ENCODE measurements around the gene UNC5A.

Gene UNC5A

DNA sequence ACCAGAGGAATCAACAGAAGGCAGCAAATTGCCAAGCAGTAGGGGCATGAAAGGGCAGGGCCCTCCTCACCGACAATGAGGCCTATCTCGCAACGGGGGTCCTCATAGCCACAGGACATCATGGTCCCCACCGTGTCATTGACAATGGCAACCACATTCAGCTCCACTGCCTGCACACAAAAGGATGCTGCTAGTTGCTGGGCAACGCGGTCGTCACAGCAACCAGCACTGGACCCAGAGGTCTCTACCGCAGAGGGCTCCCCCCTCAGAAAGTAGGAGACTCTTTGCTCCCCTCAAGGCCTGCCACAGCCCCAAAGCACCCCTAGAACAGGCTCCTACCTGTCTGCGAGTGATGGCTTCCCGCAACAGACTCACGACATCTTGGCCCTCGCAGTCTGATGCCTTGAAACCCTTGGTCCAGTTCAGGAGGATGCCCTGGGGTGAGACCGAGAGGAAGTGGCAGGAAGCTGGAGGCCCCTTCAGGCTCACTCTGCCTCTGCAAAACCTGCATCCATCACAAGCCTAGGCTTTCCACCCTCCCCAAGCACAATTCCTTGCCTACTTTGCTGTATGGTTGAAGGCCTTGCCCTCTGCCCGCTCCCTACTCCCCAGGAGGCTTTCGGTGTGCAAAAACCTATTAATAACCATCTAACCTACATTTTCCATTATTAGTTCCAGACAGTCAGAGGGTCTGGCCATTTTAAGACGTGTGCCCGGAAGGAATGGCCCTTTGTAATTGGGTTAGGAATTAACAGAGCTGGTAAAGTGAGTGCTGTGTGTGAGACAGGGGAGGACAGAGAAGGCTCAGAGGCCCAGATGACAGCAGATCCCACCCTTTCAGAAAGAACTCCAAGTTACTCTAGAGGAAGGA is 73.6 kb downstream of the UNC5A start:
- Histone ChIP-seq H3K79me1 (ENCODE audit: low read depth, low read length) (no peaks in the 10 kb centered on the region), H3K27ac (replicated peaks; ENCODE audit: low read length) (no peak overlapping the region), H3K27me3 (ENCODE audit: control insufficient read depth in 3 of 3, insufficient read depth in 3 of 3, low read depth in 1 of 3, low read length in 3 of 3) (peaks cover 0 to 8% (median 0%) of the 10 kb centered on the region in 3 experiments), H3K14ac (ENCODE audit: low read length) (no peak overlapping the region), H3K9ac (ENCODE audit: low read depth, low read length, poor library complexity) (no peak overlapping the region), H3K23ac (ENCODE audit: low read depth, low read length, poor library complexity) (no peak overlapping the region), H3K4me3 (ENCODE audit: low read length in 2 of 2) (no peak overlapping the region), H2AK5ac (ENCODE audit: low read depth, low read length) (no peak overlapping the region), H3K4me2 (ENCODE audit: insufficient read depth, low read length, poor library complexity, severe bottlenecking) (no peak overlapping the region), H3K9me3 (replicated peaks in 1 of 2; ENCODE audit: control insufficient read depth in 2 of 2, insufficient read depth in 1 of 2, low read depth in 1 of 2, low read length in 2 of 2) (peaks cover 0 to 2% of the 10 kb centered on the region in 2 donors), H2BK15ac (ENCODE audit: low read length) (no peak overlapping the region), H4K8ac (ENCODE audit: low read depth, low read length) (no peak overlapping the region), H3K4me1 (ENCODE audit: control insufficient read depth in 2 of 2, insufficient read depth in 1 of 2, low read depth in 1 of 2, low read length in 2 of 2) (peaks cover 0 to 35% of the 10 kb centered on the region in 2 donors), H2BK12ac (ENCODE audit: low read length) (no peak overlapping the region), H3K36me3 (replicated peaks in 1 of 2; ENCODE audit: control insufficient read depth in 2 of 2, insufficient read depth in 2 of 2, low read length in 2 of 2) (no peaks in the 10 kb centered on the region), H2BK120ac (ENCODE audit: low read depth, low read length) (no peak overlapping the region), H3K18ac (ENCODE audit: low read length) (no peak overlapping the region), H2AFZ (ENCODE audit: low read length) (no peak overlapping the region), H2BK5ac (ENCODE audit: low read length) (no peak overlapping the region), H4K91ac (ENCODE audit: low read depth, low read length, poor library complexity) (no peak overlapping the region), H3K4ac (ENCODE audit: low read length) (no peak overlapping the region)
- no peak for DNase-seq (ENCODE audit: low spot score)
- no CpG with 5 or more reads among the region's 17 CpGs for WGBS, 2 donors (ENCODE audit: extremely low coverage in 2 of 2, insufficient read length in 2 of 2, insufficient replicate concordance in 1 of 2)

DNA sequence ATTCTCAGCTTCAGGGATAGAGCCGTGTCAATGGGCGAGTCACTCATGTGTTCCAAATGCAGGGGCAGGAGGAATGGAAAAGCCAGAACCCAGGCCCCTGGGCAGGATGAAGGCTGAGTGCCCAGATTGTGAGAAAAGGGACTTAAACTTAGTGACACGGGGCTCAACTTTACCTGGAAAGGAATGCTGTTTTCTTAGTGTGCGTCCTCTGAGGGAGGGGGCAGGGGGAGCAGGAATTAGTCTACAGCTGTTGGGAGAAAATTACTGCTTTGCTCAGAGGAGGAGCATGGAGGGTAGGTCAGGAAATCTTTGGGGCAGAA is 74.2 kb downstream of the UNC5A start:
- no peaks in the 10 kb centered on the region for H3K36me3 ChIP-seq (replicated peaks in 1 of 2; ENCODE audit: control insufficient read depth in 2 of 2, insufficient read depth in 2 of 2, low read length in 2 of 2)
- peaks cover 0 to 13% (median 0%) of the 10 kb centered on the region in 3 experiments for H3K27me3 ChIP-seq (ENCODE audit: control insufficient read depth in 3 of 3, insufficient read depth in 3 of 3, low read depth in 1 of 3, low read length in 3 of 3)

DNA sequence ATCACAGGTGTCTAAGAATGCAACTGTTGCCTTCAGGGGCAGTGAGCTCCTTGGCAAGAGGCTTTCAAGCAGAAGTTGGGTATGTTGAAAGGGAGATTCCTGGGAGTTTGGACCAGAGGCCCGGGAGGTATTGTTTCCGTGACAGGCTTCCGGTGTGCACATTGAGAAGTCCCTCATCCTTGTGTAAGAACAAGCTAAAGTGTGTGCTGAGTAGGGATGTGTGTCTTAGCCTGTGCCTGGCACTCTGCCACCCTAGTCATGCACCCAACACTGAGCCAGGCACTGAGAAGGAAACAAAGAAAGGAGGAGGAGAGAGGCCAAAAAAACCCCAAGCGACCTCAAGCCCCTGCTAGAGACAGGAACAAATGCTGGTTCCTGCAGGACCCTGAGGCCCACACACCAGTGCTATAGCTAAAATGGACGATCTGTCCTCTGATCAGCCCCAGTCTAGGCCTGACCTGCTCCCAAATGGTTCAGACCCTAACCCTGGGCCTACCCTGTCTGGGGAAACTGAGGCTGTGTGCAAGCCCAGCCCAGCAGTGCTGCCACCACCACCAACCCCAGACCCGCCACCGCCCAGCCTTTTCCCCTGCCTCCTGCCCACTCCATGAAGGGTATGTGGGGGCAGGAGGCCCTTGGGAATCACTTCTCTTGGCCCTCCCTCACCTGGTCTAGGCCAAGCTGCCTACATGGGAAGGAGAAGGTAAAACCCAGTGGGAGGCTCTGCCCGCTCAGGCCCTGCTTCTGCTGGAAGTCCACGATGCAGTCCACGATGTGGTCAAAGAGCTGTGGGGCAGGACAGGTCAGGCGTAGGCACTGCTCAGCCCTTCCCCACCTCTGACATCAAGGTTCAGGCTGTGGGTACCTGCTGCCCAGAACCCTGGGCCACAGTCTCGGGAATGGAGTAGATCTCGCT is 76.2 kb downstream of the UNC5A start:
- Histone ChIP-seq H2BK120ac (ENCODE audit: low read depth, low read length) (no peak overlapping the region), H2AK5ac (ENCODE audit: low read depth, low read length) (peak overlapping the region; percentile 76), H3K9ac (ENCODE audit: low read depth, low read length, poor library complexity) (no peak overlapping the region), H3K4me1 (ENCODE audit: control insufficient read depth in 2 of 2, insufficient read depth in 1 of 2, low read depth in 1 of 2, low read length in 2 of 2) (peaks cover 0 to 31% of the 10 kb centered on the region in 2 donors), H3K79me1 (ENCODE audit: low read depth, low read length) (no peaks in the 10 kb centered on the region), H2BK12ac (ENCODE audit: low read length) (no peak overlapping the region), H3K14ac (ENCODE audit: low read length) (no peak overlapping the region), H4K8ac (ENCODE audit: low read depth, low read length) (no peak overlapping the region), H3K18ac (ENCODE audit: low read length) (peak overlapping the region; percentile 69), H2BK15ac (ENCODE audit: low read length) (peak overlapping the region; percentile 53), H2BK5ac (ENCODE audit: low read length) (no peak overlapping the region), H3K27me3 (ENCODE audit: control insufficient read depth in 3 of 3, insufficient read depth in 3 of 3, low read depth in 1 of 3, low read length in 3 of 3) (peaks cover 0 to 23% (median 0%) of the 10 kb centered on the region in 3 experiments), H3K23ac (ENCODE audit: low read depth, low read length, poor library complexity) (peak overlapping the region; percentile 2), H3K27ac (replicated peaks; ENCODE audit: low read length) (no peak overlapping the region), H3K4me3 (ENCODE audit: low read length in 2 of 2) (no peak overlapping the region), H3K9me3 (replicated peaks in 1 of 2; ENCODE audit: control insufficient read depth in 2 of 2, insufficient read depth in 1 of 2, low read depth in 1 of 2, low read length in 2 of 2) (peaks cover 0 to 2% of the 10 kb centered on the region in 2 donors), H3K4me2 (ENCODE audit: insufficient read depth, low read length, poor library complexity, severe bottlenecking) (no peak overlapping the region), H2AFZ (ENCODE audit: low read length) (no peak overlapping the region), H4K91ac (ENCODE audit: low read depth, low read length, poor library complexity) (no peak overlapping the region), H3K36me3 (replicated peaks in 1 of 2; ENCODE audit: control insufficient read depth in 2 of 2, insufficient read depth in 2 of 2, low read length in 2 of 2) (no peaks in the 10 kb centered on the region), H3K4ac (ENCODE audit: low read length) (no peak overlapping the region)
- no peak for DNase-seq (ENCODE audit: low spot score)
- no CpG with 5 or more reads among the region's 13 CpGs for WGBS, 2 donors (ENCODE audit: extremely low coverage in 2 of 2, insufficient read length in 2 of 2, insufficient replicate concordance in 1 of 2)

More for the DNA sequence above, 74.2 kb downstream of the UNC5A start:
- Histone ChIP-seq H3K9ac (ENCODE audit: low read depth, low read length, poor library complexity) (no peak overlapping the region), H3K4ac (ENCODE audit: low read length) (no peak overlapping the region), H3K18ac (ENCODE audit: low read length) (no peak overlapping the region), H2BK120ac (ENCODE audit: low read depth, low read length) (no peak overlapping the region), H4K91ac (ENCODE audit: low read depth, low read length, poor library complexity) (no peak overlapping the region), H3K79me1 (ENCODE audit: low read depth, low read length) (no peaks in the 10 kb centered on the region), H3K4me3 (ENCODE audit: low read length in 2 of 2) (no peak overlapping the region), H3K4me1 (ENCODE audit: control insufficient read depth in 2 of 2, insufficient read depth in 1 of 2, low read depth in 1 of 2, low read length in 2 of 2) (peaks cover 0 to 35% of the 10 kb centered on the region in 2 donors), H2AFZ (ENCODE audit: low read length) (no peak overlapping the region), H2BK12ac (ENCODE audit: low read length) (no peak overlapping the region), H4K8ac (ENCODE audit: low read depth, low read length) (no peak overlapping the region), H3K4me2 (ENCODE audit: insufficient read depth, low read length, poor library complexity, severe bottlenecking) (no peak overlapping the region), H2AK5ac (ENCODE audit: low read depth, low read length) (no peak overlapping the region), H3K9me3 (replicated peaks in 1 of 2; ENCODE audit: control insufficient read depth in 2 of 2, insufficient read depth in 1 of 2, low read depth in 1 of 2, low read length in 2 of 2) (peaks cover 0 to 2% of the 10 kb centered on the region in 2 donors), H2BK15ac (ENCODE audit: low read length) (no peak overlapping the region), H2BK5ac (ENCODE audit: low read length) (no peak overlapping the region), H3K14ac (ENCODE audit: low read length) (no peak overlapping the region), H3K27ac (replicated peaks; ENCODE audit: low read length) (no peak overlapping the region), H3K23ac (ENCODE audit: low read depth, low read length, poor library complexity) (no peak overlapping the region)
- no CpG with 5 or more reads among the region's 4 CpGs for WGBS, 2 donors (ENCODE audit: extremely low coverage in 2 of 2, insufficient read length in 2 of 2, insufficient replicate concordance in 1 of 2)
- DNase-seq (ENCODE audit: low spot score): no peak
